RWPE2 (cell line): ENCODE results near the gene DHX29.

ENCODE experiments used
- ATAC-seq: fragments of 200-7000 bp; cut with Tn5 transposase; 3 replicates; pipeline ENCODE4 v1.9.1; 2021; ENCODE audit warnings: low read depth
- DNase-seq: peaks from one replicate; pipeline ENCODE4 v3.0.0-alpha.2; 2020; ENCODE audit warnings: low spot score
- H3K27ac ChIP-seq: fragments of 450-650 bp; 2 replicates; pipeline ENCODE4 v1.5.1; 2017; ENCODE audit warnings: mild to moderate bottlenecking; ENCODE audit not compliant: poor library complexity, severe bottlenecking
- H3K27me3 ChIP-seq: fragments of 250-450 bp; sonication (Bioruptor Pico); 2 replicates; pipeline ENCODE4 v1.5.1; 2021; ENCODE audit warnings: mild to moderate bottlenecking, moderate library complexity; ENCODE audit not compliant: insufficient read depth, poor library complexity, severe bottlenecking
- H3K36me3 ChIP-seq: fragments of 250-450 bp; sonication (Bioruptor Pico); 2 replicates; pipeline ENCODE4 v1.5.1; 2020; ENCODE audit warnings: low read depth, mild to moderate bottlenecking, moderate library complexity
- H3K4me1 ChIP-seq: fragments of 250-450 bp; sonication (Bioruptor Pico); 2 replicates; pipeline ENCODE4 v1.5.1; 2021; ENCODE audit warnings: mild to moderate bottlenecking, moderate library complexity; ENCODE audit not compliant: insufficient read depth, poor library complexity, severe bottlenecking
- H3K4me3 ChIP-seq: fragments of 250-450 bp; sonication (Bioruptor Pico); 2 replicates; pipeline ENCODE4 v1.5.1; 2021; ENCODE audit warnings: mild to moderate bottlenecking, moderate library complexity; ENCODE audit not compliant: severe bottlenecking
- H3K9me3 ChIP-seq: fragments of 250-450 bp; sonication (Bioruptor Pico); 2 replicates; pipeline ENCODE4 v1.5.1; 2021; ENCODE audit warnings: mild to moderate bottlenecking, moderate library complexity; ENCODE audit not compliant: severe bottlenecking
- TF ChIP-seq, protein P1 (sequence below): fragments of 450-650 bp; IDR thresholded peaks from one replicate; pipeline ENCODE4 v1.5.1; 2017; ENCODE audit warnings: mild to moderate bottlenecking, moderate library complexity; ENCODE audit not compliant: poor library complexity, severe bottlenecking

DHX29 gene

DNA sequence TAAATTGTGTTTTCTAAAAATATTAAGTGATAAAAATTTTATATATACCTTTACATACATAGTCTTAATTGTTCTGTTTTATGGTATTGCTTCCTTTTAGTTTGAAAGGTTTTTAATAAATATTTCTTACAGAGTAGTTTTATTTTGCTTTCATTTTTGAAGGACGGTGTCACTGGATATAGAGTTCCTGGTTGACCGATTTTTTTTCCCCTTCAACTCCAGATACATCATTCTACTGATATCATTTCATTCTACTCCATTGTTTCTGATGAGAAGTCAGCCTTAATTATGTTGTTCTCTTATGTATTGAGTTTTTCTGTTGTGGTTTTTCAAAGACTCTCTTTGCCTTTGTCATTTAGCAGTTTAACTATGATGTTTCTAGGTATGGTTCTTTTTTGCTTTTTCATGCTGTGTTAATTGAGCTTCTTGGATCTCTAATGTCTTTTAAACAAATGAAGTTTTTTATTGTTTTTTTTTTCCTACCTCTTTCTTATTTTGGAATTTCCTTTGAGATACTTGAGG, 30.7 kb upstream of the DHX29 start:
- Histone ChIP-seq H3K9me3 (no peaks in the 10 kb centered on the region), H3K4me3 (no peak overlapping the region), H3K36me3 (peaks cover 66% of the 10 kb centered on the region), H3K4me1 (no peaks in the 10 kb centered on the region), H3K27ac (no peak overlapping the region), H3K27me3 (no peaks in the 10 kb centered on the region)
- DNase-seq (no peak), ATAC-seq (no peak)
- TF ChIP-seq, protein P1, sequence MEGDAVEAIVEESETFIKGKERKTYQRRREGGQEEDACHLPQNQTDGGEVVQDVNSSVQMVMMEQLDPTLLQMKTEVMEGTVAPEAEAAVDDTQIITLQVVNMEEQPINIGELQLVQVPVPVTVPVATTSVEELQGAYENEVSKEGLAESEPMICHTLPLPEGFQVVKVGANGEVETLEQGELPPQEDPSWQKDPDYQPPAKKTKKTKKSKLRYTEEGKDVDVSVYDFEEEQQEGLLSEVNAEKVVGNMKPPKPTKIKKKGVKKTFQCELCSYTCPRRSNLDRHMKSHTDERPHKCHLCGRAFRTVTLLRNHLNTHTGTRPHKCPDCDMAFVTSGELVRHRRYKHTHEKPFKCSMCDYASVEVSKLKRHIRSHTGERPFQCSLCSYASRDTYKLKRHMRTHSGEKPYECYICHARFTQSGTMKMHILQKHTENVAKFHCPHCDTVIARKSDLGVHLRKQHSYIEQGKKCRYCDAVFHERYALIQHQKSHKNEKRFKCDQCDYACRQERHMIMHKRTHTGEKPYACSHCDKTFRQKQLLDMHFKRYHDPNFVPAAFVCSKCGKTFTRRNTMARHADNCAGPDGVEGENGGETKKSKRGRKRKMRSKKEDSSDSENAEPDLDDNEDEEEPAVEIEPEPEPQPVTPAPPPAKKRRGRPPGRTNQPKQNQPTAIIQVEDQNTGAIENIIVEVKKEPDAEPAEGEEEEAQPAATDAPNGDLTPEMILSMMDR: no peak

DNA sequence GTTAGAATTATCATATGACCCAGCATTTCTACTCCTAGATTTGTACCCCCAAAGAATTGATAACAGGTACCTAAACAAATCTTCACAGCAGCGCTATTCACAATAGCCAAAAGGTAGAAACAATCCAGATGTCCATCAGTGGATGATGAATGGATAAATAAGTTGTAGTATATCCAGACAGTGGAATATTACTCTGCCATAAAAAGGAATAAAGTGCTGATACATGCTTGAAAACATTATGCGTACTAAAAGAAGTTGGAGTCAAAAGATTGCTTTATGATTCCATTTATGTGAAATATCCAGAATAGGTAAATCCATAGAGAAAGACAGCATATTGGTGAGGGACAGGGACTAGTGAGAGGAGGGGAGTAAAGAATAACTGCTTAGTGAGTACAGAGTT, 26.3 kb upstream of the DHX29 start:
- peaks cover 67% of the 10 kb centered on the region for H3K36me3 ChIP-seq
- no peaks in the 10 kb centered on the region for H3K27me3 ChIP-seq
- TF ChIP-seq, protein P1: no peak
- no peaks in the 10 kb centered on the region for H3K4me1 ChIP-seq
- H3K27ac ChIP-seq: no peak overlapping the region
- ATAC-seq (no peak), DNase-seq (no peak)
- H3K4me3 ChIP-seq: no peak overlapping the region
- H3K9me3 ChIP-seq: no peaks in the 10 kb centered on the region

DNA sequence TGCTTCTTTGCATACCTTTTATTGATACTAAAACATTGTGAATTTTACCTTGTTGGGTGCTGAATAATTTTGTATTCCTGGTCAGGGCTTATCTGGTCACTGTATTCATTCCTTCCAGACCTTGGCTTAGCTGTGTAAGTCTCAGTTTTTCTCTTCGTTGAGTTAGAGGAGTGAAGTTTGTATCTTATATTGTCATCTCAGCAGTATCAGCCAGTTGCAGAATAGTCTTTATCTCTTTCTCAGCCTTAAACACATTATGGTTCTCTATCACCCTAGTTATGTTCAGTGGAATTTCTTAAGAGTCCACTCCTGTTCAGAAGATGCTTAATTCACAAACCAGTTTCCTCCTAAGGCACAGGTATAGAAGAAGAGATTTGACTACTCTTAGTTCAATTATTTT, 25.5 kb upstream of the DHX29 start:
- H3K36me3 ChIP-seq: peaks cover 72% of the 10 kb centered on the region

DNA sequence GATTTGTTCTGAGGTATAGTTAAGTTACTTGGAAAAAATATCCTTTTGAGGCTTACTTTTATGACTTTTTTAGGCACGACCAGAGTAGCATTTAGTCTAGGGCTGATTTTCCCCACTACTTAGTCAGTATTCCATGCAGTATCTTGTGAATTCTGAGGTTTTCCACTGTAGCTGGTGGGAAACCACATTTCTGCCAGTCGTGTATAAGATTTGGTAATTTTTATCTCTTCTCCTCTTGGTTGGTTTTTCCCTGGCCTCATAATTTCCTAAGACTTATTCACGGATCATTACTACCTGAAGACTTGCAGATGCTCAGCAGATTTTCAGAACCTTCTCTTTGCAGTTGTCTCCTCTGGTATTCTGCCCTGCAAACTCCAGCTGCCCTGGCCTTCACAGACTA, 23.8 kb upstream of the DHX29 start:
- Histone ChIP-seq H3K27ac (no peak overlapping the region), H3K9me3 (no peaks in the 10 kb centered on the region), H3K4me3 (no peak overlapping the region), H3K36me3 (peaks cover 78% of the 10 kb centered on the region), H3K27me3 (no peaks in the 10 kb centered on the region), H3K4me1 (no peaks in the 10 kb centered on the region)
- ATAC-seq (no peak), DNase-seq (no peak)
- TF ChIP-seq, protein P1: no peak

More for the DNA sequence above, 25.5 kb upstream of the DHX29 start:
- Histone ChIP-seq H3K4me1 (no peaks in the 10 kb centered on the region), H3K9me3 (no peaks in the 10 kb centered on the region), H3K27ac (no peak overlapping the region), H3K4me3 (no peak overlapping the region), H3K27me3 (no peaks in the 10 kb centered on the region)
- ATAC-seq: no peak
- no peak for DNase-seq
- TF ChIP-seq, protein P1: no peak

DNA sequence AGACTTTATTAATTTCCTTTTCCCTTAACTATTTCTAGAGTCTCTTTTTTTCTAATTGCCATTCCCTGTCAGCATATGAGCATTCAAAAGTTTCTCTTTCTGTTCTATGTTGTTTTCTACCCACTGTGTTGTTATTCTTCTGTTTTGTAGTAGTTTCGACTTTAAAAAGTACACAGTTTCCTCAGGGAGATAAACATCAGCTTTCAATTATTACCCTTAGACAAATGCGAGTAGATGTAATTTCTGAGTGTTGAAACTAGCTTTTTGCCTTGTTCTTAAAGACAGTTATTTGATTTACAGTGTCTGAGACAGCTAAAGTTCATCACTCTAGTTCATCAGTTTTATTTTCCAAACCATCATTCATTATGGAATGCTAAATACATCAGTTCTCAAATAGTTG, 19.8 kb upstream of the DHX29 start:
- no peaks in the 10 kb centered on the region for H3K27me3 ChIP-seq
- H3K4me3 ChIP-seq: no peak overlapping the region
- ATAC-seq (no peak), DNase-seq (no peak)
- H3K36me3 ChIP-seq: peaks cover 80% of the 10 kb centered on the region
- no peaks in the 10 kb centered on the region for H3K4me1 ChIP-seq
- H3K27ac ChIP-seq: no peak overlapping the region
- TF ChIP-seq, protein P1: no peak
- no peaks in the 10 kb centered on the region for H3K9me3 ChIP-seq
